ENCODE results near the gene FHIP1B.
"Not testable (repeated sequence)": the region's sequence is repeated elsewhere in the genome, so short reads cannot be mapped to it uniquely, and the experiment has no call there.

Gene FHIP1B

GRCh38 chr11:6234387-6235107 lies at the start of gene FHIP1B:
TSS of gene FHIP1B (minus strand) at chr11:6234636. CDS start at chr11:6224516, 10,120 bp downstream.
- DNase-seq = peak; percentile 100

GRCh38 chr11:6283453-6284023 lies 49.1 kb upstream of the FHIP1B start:
- DNase-seq = no peak

- DNase-seq = not testable (repeated sequence)
Observed at GRCh38 chr11:6280809-6281208, 46.4 kb upstream of the FHIP1B start.

- DNase-seq = no peak
Observed at GRCh38 chr11:6273188-6273587, 38.8 kb upstream of the FHIP1B start.

GRCh38 chr11:6271598-6271997 lies 37.2 kb upstream of the FHIP1B start:
- no peak for DNase-seq

GRCh38 chr11:6270584-6271246 lies 36.3 kb upstream of the FHIP1B start:
- DNase-seq = no peak

DNA sequence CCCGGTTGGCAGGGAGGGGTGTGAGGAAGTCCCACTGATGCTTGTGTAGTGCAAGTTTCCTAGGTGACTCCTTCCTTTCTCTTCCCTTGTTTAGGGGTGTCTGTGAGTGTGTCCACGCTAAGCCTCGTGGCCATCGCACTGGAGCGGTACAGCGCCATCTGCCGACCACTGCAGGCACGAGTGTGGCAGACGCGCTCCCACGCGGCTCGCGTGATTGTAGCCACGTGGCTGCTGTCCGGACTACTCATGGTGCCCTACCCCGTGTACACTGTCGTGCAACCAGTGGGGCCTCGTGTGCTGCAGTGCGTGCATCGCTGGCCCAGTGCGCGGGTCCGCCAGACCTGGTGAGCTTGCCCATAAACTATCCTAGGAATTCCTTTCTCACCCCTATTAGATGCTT lies 35.6 kb upstream of the FHIP1B start:
- DNase-seq = no peak

DNA sequence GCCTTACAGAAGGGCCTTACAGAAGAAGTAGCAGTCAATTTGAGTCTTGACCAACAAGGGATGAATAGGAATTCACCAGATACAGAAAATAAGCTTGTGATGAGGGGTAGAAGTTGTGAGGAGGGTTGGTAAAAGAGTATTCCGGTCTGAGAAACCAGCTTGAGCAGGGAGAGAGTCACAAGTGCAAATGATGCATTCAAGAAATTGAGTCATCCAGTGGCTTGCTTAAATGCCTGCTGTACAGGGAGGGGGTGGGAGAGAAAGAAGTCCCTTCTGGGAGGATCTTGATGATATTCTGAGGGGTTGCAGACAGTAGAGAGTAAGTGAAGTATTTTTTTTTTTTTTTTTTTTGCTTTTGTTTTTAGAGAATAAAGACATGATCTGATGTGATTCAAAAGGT lies 34.4 kb upstream of the FHIP1B start:
- DNase-seq = no peak

GRCh38 chr11:6263662-6264061 lies 29.2 kb upstream of the FHIP1B start:
- DNase-seq = no peak

DNA sequence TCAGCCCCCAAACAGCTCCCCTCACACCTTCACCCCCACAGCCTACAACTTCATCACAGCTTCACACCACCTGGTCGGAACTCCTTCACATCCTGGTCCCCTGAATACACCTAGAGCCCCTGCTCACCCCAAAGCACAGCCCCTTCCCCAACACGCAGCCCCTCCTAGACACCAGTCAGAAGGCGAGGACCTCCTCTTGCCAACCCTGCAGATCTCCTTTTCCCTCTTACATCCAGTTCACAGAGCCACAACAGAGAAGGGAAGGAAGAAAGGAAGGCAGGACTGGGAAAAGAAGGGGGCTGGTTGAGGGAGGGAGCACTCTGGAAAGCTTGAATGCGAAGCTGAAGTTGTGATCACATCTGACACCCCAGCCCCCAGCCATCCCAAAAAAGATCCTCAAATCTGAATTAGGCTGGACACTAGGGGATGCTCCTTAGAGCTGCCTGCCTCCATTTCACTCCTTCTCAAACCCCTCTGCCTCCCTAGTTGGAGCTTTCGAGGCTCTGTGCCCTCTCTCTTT lies 25.8 kb upstream of the FHIP1B start:
- DNase-seq = no peak

DNA sequence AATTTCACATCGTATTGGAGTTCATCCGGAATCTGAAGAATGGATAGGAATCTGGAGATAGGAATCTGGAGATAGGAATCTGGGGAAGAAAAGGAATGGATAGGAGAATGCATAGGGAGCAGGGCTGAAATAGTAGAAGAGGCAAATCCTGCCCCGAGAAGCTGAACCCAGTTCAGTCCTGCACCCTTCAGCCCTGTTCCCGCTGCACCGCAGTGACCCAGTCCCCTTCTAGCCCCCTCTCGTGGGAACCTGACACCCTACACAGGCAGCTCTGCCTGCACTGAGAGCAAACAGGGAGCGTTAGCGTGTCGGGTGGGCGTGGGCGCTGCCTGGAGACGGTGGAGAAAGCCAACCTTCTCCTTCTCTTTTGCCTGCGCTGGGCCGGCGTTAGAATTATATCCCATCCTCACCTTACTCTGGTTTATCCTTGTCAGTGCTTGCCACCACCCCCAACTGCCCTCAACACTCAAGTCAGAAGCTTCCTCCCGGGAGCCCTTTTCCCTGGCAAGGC lies 24.2 kb upstream of the FHIP1B start:
- DNase-seq = no peak

DNA sequence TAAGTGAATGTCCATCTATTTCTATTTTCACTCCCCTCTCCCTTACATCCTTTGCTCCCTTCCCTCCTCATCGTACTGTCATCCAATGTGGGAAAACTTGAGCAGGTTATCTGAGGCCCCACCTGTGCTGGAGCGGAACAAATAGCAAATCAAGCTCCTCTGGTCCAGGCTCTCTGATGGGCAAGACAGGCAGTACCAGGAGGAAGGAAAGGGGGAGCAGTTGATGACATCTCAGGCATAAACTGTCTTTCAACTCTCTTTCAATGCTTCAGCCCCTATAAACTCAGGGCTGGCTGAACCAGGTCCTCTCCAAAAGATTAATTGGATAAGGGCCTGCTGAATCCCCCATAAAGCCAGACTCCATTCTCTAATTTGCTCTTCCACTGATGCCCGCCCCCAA lies 23.7 kb upstream of the FHIP1B start:
- DNase-seq = no peak

DNA sequence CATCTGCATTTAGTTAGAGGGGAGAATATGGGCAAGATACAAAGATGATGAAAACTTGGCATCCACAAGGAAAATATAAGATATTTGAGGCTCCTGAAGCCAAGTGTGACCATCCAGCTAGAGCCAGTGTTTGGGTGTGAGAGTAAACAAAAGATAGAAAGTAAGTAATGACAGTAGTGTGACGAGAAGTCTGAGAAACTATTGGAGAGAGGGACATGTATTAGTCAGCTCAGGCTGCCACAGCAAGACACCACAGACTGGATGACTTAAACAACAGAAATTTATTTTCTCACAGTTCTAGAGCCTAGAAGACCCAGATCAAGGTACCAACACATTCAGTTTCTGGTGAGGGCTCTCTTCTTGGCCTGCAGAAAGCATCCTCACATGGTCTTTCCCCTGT lies 18.8 kb upstream of the FHIP1B start:
- no peak for DNase-seq

GRCh38 chr11:6251990-6252473 lies 17.6 kb upstream of the FHIP1B start:
- no peak for DNase-seq

DNA sequence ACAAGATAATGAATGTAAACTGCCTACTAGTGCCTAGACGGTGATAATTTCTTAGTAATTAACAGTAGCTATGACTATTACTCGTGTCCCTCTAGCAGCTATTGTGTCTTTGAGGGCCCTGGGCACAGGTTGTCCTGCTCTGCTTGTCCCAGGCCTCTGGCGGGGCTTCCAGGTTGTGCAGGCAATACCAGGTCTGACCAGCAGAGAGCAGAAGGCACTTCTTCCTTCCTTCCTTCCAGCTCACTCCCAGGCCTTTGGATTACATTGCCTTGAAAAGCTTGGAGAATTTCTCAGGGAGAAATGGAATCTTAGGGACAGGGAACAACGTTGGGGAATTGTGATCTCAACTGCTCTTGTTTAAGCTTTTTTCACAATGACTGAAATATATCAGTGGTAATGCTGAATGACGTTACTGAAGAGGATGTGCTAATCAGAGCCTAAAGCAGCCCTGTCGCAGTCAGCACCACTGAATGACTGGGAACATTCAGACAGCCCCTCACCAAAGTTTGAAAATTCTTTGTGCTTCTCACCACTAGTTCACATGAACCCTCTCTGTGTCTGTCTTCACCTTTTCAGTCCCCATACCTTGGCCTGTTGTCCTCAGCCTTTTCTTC lies 16.8 kb upstream of the FHIP1B start:
- DNase-seq = peak; percentile 32

DNA sequence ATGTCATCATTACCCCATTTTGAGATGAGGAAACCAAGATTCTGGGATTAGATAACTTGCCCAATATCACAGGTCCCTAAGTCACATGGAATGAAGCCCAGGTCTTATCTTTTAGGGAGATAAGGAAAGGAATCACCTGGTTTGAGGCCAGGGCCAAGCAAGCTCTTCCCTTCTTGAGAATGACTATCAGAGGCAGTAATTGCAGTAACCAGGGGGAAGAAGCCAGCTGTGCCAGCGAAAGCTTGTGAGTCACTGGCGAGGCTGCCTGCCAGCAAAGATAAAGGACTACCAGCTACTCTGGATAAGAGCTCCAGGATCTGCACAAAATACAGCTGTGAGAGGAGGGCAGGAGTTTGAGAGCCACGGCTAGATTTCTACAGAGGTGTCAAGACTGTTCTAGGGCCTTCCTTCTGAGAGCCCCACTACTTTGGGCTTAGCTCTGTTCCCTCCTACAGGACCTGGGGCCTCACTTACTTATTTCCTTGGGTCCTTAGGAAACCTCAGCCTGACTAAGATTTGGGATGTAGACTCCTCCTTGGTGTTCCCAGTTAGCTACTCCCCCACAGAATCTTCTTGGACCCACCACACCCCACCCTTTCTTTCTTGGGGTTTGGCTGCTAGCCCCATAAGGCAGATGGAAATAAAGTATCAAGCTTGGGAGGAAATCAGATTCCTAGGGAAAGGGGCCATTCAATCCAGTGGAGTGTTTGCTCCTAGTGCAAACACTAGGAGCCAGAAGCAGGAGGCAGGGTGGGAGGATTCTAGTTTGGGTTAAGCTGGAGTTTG lies 15.5 kb upstream of the FHIP1B start:
- no peak for DNase-seq

- DNase-seq = not testable (repeated sequence)
Observed at GRCh38 chr11:6248897-6249296, 14.5 kb upstream of the FHIP1B start.

GRCh38 chr11:6248248-6248647 lies 13.8 kb upstream of the FHIP1B start:
- DNase-seq = no peak

DNA sequence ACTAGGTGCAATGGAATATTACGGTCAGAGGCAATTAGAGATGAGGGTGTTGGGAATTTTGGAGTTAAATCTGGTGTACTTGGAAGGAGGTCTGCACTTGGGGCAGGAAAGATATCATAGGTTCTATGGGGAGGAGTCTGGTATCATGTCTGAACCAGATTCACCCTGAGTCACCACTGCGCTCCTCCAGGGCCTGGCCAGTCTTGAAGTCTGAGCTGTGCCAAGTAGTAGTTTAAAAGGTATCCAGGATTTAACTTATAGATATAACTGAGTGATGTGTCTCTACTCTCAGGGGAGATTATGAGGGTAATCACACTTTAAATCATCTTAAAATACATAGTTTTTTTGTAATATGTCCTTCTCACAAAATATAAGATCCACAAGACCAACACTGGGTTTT lies 11.1 kb upstream of the FHIP1B start:
- DNase-seq = no peak

DNA sequence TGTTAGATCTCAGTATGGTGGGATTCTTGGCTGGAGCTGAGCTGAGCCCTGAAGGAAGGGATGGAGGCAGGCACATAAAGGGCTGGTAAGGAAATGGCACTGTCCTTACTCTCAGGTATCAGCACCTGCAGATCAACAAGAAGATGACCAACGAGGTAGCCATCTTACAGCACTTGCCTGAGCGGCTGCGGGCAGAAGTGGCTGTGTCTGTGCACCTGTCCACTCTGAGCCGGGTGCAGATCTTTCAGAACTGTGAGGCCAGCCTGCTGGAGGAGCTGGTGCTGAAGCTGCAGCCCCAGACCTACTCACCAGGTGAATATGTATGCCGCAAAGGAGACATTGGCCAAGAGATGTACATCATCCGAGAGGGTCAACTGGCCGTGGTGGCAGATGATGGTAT lies 6.9 kb upstream of the FHIP1B start:
- no peak for DNase-seq

DNA sequence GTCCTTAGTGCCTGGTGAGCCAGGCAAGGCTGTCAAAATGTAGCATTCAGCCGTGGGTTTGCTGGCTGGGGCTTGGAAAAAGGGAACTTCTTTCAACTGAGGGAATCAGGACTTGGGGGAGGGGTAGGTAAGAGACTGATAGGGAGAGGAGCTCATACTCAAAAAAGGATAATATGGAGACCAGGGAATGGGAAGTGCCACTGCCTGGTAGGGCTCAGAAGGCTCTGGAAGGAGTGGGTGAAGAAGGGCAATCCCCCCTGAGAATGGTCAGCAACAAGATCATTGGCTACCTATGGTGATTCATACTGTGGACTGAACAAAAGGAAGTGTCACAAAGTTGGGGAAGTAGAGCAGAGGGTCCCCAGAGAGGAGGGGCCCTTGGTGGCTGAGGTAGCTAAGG lies 6.3 kb upstream of the FHIP1B start:
- DNase-seq = no peak

DNA sequence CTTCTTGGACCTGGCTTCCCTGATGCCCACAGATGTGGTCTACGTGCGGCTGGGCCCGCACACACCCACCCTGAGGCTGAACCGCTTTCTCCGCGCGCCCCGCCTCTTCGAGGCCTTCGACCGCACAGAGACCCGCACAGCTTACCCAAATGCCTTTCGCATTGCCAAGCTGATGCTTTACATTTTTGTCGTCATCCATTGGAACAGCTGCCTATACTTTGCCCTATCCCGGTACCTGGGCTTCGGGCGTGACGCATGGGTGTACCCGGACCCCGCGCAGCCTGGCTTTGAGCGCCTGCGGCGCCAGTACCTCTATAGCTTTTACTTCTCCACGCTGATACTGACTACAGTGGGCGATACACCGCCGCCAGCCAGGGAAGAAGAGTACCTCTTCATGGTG lies 5.7 kb upstream of the FHIP1B start:
- DNase-seq = no peak

GRCh38 chr11:6238902-6239301 lies 4.5 kb upstream of the FHIP1B start, which contains the start of gene CNGA4:
TSS of gene CNGA4 (plus strand) at chr11:6239089. CDS start at chr11:6239207, 118 bp downstream.
- no peak for DNase-seq

All from stimulated activated naive CD4-positive, alpha-beta T cell treated with Interleukin-2 at 50 U/mL for 16 hours (primary cell).